ENCODE results near the gene LSM10.

Gene LSM10

GRCh38 chr1:36346741-36347370 is 50.9 kb downstream of the LSM10 start:
- DNase-seq (ENCODE audit: low read depth) = no peak
- H3K4me3 ChIP-seq (ENCODE audit: low read length) = no peak overlapping the region
- no peak for TF ChIP-seq CTCF (IDR thresholded peaks at IDR 0.05; ENCODE audit: insufficient read depth, low read depth, low read length, missing control alignments)

- TF ChIP-seq CTCF (IDR thresholded peaks at IDR 0.05; ENCODE audit: insufficient read depth, low read depth, low read length, missing control alignments) = no peak
- H3K4me3 ChIP-seq (ENCODE audit: low read length) = no peak overlapping the region
- DNase-seq (ENCODE audit: low read depth) = no peak
Measured at GRCh38 chr1:36345353-36345752, 52.4 kb downstream of the LSM10 start.

- TF ChIP-seq CTCF (IDR thresholded peaks at IDR 0.05; ENCODE audit: insufficient read depth, low read depth, low read length, missing control alignments) = no peak
- no peak for DNase-seq (ENCODE audit: low read depth)
- H3K4me3 ChIP-seq (ENCODE audit: low read length) = no peak overlapping the region
Measured at GRCh38 chr1:36344395-36344680, 53.4 kb downstream of the LSM10 start.

GRCh38 chr1:36343651-36344394 is 53.9 kb downstream of the LSM10 start:
- H3K4me3 ChIP-seq (ENCODE audit: low read length) = no peak overlapping the region
- DNase-seq (ENCODE audit: low read depth) = no peak
- no peak for TF ChIP-seq CTCF (IDR thresholded peaks at IDR 0.05; ENCODE audit: insufficient read depth, low read depth, low read length, missing control alignments)
